T-helper 2 cell treated with Interferon-gamma antibody and Interleukin-4, amounts not matched to agents 100 ng/mL and 5 ng/mL, for 36 hours (primary cell): ENCODE measurements around the gene CCP110. TPM values are rescaled to one million over a fixed set of nuclear protein-coding genes. Genes with fewer than 3 reads are reported as not detected.

Source experiments
- intact Hi-C: fragments of 100-400 bp; cut with micrococcal nuclease; formaldehyde crosslinking; loops from one replicate; pipeline ENCODE4 v1.15.1; 2023
- total RNA-seq: library from RNA; stranded (reverse); gene quantifications from 2 replicates; pipeline ENCODE4 v1.2.3, GENCODE V29; 2022

The CCP110 gene
- total RNA-seq, 1 donor from 2014 or later: 35.0 TPM

GRCh38 chr16:19548144-19548543, 24.4 kb downstream of the CCP110 start:
- intact Hi-C loops: no loop called here

GRCh38 chr16:19549673-19550072, 25.9 kb downstream of the CCP110 start:
- intact Hi-C loops: no loop called here

GRCh38 chr16:19555186-19555937, 31.6 kb downstream of the CCP110 start, which contains the start of gene VPS35L:
Gene VPS35L, plus strand, starts transcription at chr16:19555703. Its CDS starts 27 bp downstream, at chr16:19555730.
- intact Hi-C loops: loop anchor here (1.0 to 5.0 kb wide), 5 partner anchors 32 to 1347 kb away; partner anchors contain the start of genes CCP110, COQ7, DCUN1D3 and IQCK

- intact Hi-C loops: loop anchor here (1.0 to 5.0 kb wide), 5 partner anchors 33 to 1346 kb away; partner anchors contain the start of genes CCP110, COQ7, DCUN1D3 and IQCK
These were observed 32.4 kb downstream of the CCP110 start for GRCh38 chr16:19555938-19556771.

- intact Hi-C loops: loop anchor here (1.0 to 5.0 kb wide), 2 partner anchors 327 to 1343 kb away; partner anchors contain the start of genes DCUN1D3 and LYRM1
These were observed 35.6 kb downstream of the CCP110 start for GRCh38 chr16:19559242-19559910.

GRCh38 chr16:19560078-19560477, 36.3 kb downstream of the CCP110 start:
- intact Hi-C loops: no loop called here

- intact Hi-C loops: no loop called here
These were observed 39.6 kb downstream of the CCP110 start for GRCh38 chr16:19563377-19563776.

GRCh38 chr16:19566362-19566761, 42.6 kb downstream of the CCP110 start:
- intact Hi-C loops: no loop called here

- intact Hi-C loops: no loop called here
These were observed 43.8 kb downstream of the CCP110 start for GRCh38 chr16:19567560-19567959.

GRCh38 chr16:19573997-19574396, 50.3 kb downstream of the CCP110 start:
- intact Hi-C loops: no loop called here

- intact Hi-C loops: no loop called here
These were observed 50.9 kb downstream of the CCP110 start for GRCh38 chr16:19574615-19575014.

GRCh38 chr16:19578378-19578971, 54.7 kb downstream of the CCP110 start:
- intact Hi-C loops: no loop called here

GRCh38 chr16:19582050-19582831, 58.5 kb downstream of the CCP110 start:
- intact Hi-C loops: no loop called here

- intact Hi-C loops: no loop called here
These were observed 60.0 kb downstream of the CCP110 start for GRCh38 chr16:19583665-19584300.

GRCh38 chr16:19588661-19589060, 64.9 kb downstream of the CCP110 start:
- intact Hi-C loops: no loop called here

- intact Hi-C loops: no loop called here
These were observed 65.4 kb downstream of the CCP110 start for GRCh38 chr16:19589106-19589505.

GRCh38 chr16:19589771-19590302, 66.1 kb downstream of the CCP110 start:
- intact Hi-C loops: no loop called here

GRCh38 chr16:19595043-19595767, 71.5 kb downstream of the CCP110 start:
- intact Hi-C loops: no loop called here
